ENCODE measurements around the gene A2ML1.
"Not testable (repeated sequence)": the region's sequence is repeated elsewhere in the genome, so short reads cannot be mapped to it uniquely, and the experiment has no call there.

The A2ML1 gene

DNA sequence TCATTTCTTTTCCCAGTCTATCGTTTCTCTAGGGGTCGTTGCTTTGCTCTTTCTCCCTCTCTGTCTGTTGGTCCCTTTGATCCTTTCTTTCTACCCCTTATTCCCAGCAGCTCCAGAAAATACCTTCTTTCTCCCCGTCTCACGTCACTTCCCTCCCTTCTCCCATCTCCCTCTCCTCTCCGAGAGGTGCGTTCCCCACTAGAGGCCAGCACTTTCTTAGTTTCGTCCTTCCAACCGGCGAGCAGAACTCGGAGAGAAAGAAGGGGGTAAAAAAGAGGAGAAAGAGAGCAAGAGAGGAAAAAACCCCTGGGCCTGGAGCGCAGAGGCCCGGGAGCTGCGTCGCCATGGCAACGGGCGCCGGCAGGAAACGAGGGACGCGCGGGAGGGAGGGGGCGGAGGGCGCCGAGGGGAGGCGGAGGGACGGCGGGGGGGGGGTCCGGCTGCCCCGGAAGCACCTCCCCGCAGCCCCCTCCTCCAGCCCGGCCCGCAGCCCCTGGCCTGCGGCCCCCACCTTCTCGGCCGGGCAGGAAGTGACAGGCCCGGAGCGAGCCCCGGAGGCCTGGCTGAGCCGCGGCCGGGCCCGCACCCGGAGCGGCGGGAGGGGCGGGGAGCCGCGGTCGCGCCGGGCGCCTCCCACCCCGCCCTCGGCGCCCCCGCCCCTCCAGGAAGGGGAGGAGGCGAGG, 91.8 kb downstream of the A2ML1 start, which contains the start of gene PHC1:
Gene PHC1 (plus strand): TSS at position 477 of the 683 bp plus-strand sequence. CDS start 3,169 bp downstream, outside the sequence.
- peak within 1 kb of the TSS; percentile 90 for H3K4me3 ChIP-seq (ENCODE audit: control insufficient read depth, low read depth, low read length)
- not testable (repeated sequence) for DNase-seq (ENCODE audit: low read depth)
- peak; percentile 61 for TF ChIP-seq CTCF (IDR thresholded peaks at IDR 0.05; ENCODE audit: control insufficient read depth, insufficient read depth, low read depth, low read length, missing control alignments)

- peak overlapping the region; percentile 90 for H3K4me3 ChIP-seq (ENCODE audit: control insufficient read depth, low read depth, low read length)
- DNase-seq (ENCODE audit: low read depth): no peak
- TF ChIP-seq CTCF (IDR thresholded peaks at IDR 0.05; ENCODE audit: control insufficient read depth, insufficient read depth, low read depth, low read length, missing control alignments): no peak
Observed at GRCh38 chr12:8914716-8915526, 92.5 kb downstream of the A2ML1 start.

GRCh38 chr12:8916154-8916553, 93.7 kb downstream of the A2ML1 start:
- no peak for TF ChIP-seq CTCF (IDR thresholded peaks at IDR 0.05; ENCODE audit: control insufficient read depth, insufficient read depth, low read depth, low read length, missing control alignments)
- DNase-seq (ENCODE audit: low read depth): no peak
- no peak overlapping the region for H3K4me3 ChIP-seq (ENCODE audit: control insufficient read depth, low read depth, low read length)

GRCh38 chr12:8917031-8917430, 94.6 kb downstream of the A2ML1 start:
- no peak for TF ChIP-seq CTCF (IDR thresholded peaks at IDR 0.05; ENCODE audit: control insufficient read depth, insufficient read depth, low read depth, low read length, missing control alignments)
- H3K4me3 ChIP-seq (ENCODE audit: control insufficient read depth, low read depth, low read length): no peak overlapping the region
- DNase-seq (ENCODE audit: low read depth): no peak

GRCh38 chr12:8917751-8918150, 95.3 kb downstream of the A2ML1 start:
- no peak for TF ChIP-seq CTCF (IDR thresholded peaks at IDR 0.05; ENCODE audit: control insufficient read depth, insufficient read depth, low read depth, low read length, missing control alignments)
- no peak for DNase-seq (ENCODE audit: low read depth)
- no peak overlapping the region for H3K4me3 ChIP-seq (ENCODE audit: control insufficient read depth, low read depth, low read length)

DNA sequence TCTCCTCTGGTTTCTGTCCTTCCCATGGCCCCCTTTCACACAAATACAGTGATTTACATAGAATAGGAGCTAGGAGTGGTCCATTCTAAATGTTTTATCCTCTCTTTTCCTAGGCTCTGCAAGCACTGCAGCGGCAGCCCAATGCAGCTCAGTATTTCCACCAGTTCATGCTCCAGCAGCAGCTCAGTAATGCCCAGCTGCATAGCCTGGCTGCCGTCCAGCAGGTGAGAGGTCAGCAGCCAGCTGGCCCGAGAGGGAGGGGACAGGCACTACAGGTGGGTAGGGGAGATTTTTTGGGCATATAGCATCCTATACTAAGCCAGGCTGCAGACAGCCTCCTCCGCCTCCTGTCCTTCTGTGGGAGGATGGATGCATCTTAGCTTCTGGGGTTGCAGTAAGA, 97.2 kb downstream of the A2ML1 start:
- not testable (repeated sequence) for H3K4me3 ChIP-seq (ENCODE audit: control insufficient read depth, low read depth, low read length); DNase-seq (ENCODE audit: low read depth)

GRCh38 chr12:8922544-8922943, 100.1 kb downstream of the A2ML1 start:
- TF ChIP-seq CTCF (IDR thresholded peaks at IDR 0.05; ENCODE audit: control insufficient read depth, insufficient read depth, low read depth, low read length, missing control alignments): no peak
- no peak for DNase-seq (ENCODE audit: low read depth)
- H3K4me3 ChIP-seq (ENCODE audit: control insufficient read depth, low read depth, low read length): no peak overlapping the region
